SK-N-SH treated with all-trans-retinoic acid at 6 μM for 48 hours (cell line): ENCODE measurements around the gene ACSM3.
"Not testable (repeated sequence)": the region's sequence is repeated elsewhere in the genome, so short reads cannot be mapped to it uniquely, and the experiment has no call there.

Experiments used
- ATAC-seq: fragments of 200-7000 bp; cut with Tn5 transposase; 3 replicates; pipeline ENCODE4 v1.9.1; 2020; ENCODE audit warnings: mild to moderate bottlenecking, moderate library complexity
- ARNTL ChIP-seq: fragments of 450-650 bp; formaldehyde crosslinking; IDR thresholded peaks from 2 replicates; pipeline ENCODE4 v1.5.0; 2020; ENCODE audit warnings: low read depth, mild to moderate bottlenecking, moderate library complexity, borderline replicate concordance
- BACH2 ChIP-seq: fragments of 250-450 bp; sonication (Bioruptor Pico); IDR thresholded peaks from 2 replicates; pipeline ENCODE4 v1.9.0; 2021; ENCODE audit warnings: mild to moderate bottlenecking, borderline replicate concordance
- CSDC2 ChIP-seq: fragments of 250-450 bp; sonication (Bioruptor Pico); IDR thresholded peaks from 2 replicates; pipeline ENCODE4 v1.5.0; 2020; ENCODE audit warnings: mild to moderate bottlenecking, moderate library complexity
- ESRRG ChIP-seq: fragments of 250-450 bp; sonication (Bioruptor Pico); IDR thresholded peaks from 2 replicates; pipeline ENCODE4 v1.6.1; 2021; ENCODE audit warnings: mild to moderate bottlenecking
- GLIS3 ChIP-seq: fragments of 250-450 bp; sonication (Bioruptor Pico); IDR thresholded peaks from 2 replicates; pipeline ENCODE4 v1.5.0; 2020; ENCODE audit warnings: mild to moderate bottlenecking, moderate library complexity
- ISL1 ChIP-seq: fragments of 250-450 bp; sonication (Bioruptor Pico); IDR thresholded peaks from 2 replicates; pipeline ENCODE4 v2.1.2; 2022; ENCODE audit warnings: mild to moderate bottlenecking, moderate library complexity
- OSR1 ChIP-seq: fragments of 250-450 bp; sonication (Bioruptor Pico); IDR thresholded peaks from 2 replicates; pipeline ENCODE4 v1.8.0; 2022; ENCODE audit warnings: moderate library complexity, mild to moderate bottlenecking, inconsistent platforms
- PPARA ChIP-seq: fragments of 250-450 bp; sonication (Bioruptor Pico); IDR thresholded peaks from 2 replicates; pipeline ENCODE4 v1.5.0; 2020; ENCODE audit warnings: mild to moderate bottlenecking, borderline replicate concordance
- RARB ChIP-seq: fragments of 250-450 bp; sonication (Bioruptor Pico); IDR thresholded peaks from 2 replicates; pipeline ENCODE4 v1.8.0; 2021; ENCODE audit warnings: mild to moderate bottlenecking, moderate library complexity
- TOX ChIP-seq: fragments of 250-450 bp; sonication (Bioruptor Pico); IDR thresholded peaks from 2 replicates; pipeline ENCODE4 v1.8.0; 2021; ENCODE audit warnings: mild to moderate bottlenecking, moderate library complexity, borderline replicate concordance
- ZC3H10 ChIP-seq: fragments of 250-450 bp; sonication (Bioruptor Pico); IDR thresholded peaks from 2 replicates; pipeline ENCODE4 v1.5.1; 2021; ENCODE audit warnings: mild to moderate bottlenecking, moderate library complexity
- ZFP30 ChIP-seq: fragments of 450-650 bp; formaldehyde crosslinking; IDR thresholded peaks from 2 replicates; pipeline ENCODE4 v1.5.0; 2022; ENCODE audit warnings: mild to moderate bottlenecking, moderate library complexity
- ZNF70 ChIP-seq: fragments of 450-650 bp; formaldehyde crosslinking; IDR thresholded peaks from 2 replicates; pipeline ENCODE4 v1.5.0; 2020; ENCODE audit warnings: mild to moderate bottlenecking, moderate library complexity
- ZNF8 ChIP-seq: fragments of 450-650 bp; formaldehyde crosslinking; IDR thresholded peaks from 2 replicates; pipeline ENCODE4 v1.5.0; 2020; ENCODE audit warnings: mild to moderate bottlenecking, moderate library complexity
- TF ChIP-seq, protein P1 (sequence below): fragments of 250-450 bp; sonication (Bioruptor Pico); IDR thresholded peaks from 2 replicates; pipeline ENCODE4 v1.8.0; 2020; ENCODE audit warnings: mild to moderate bottlenecking, moderate library complexity, borderline replicate concordance
- TF ChIP-seq, protein P2 (sequence below): fragments of 250-450 bp; sonication (Bioruptor Pico); IDR thresholded peaks from 2 replicates; pipeline ENCODE4 v1.5.0; 2020; ENCODE audit warnings: mild to moderate bottlenecking, moderate library complexity
- TF ChIP-seq, protein P3 (sequence below): fragments of 250-450 bp; sonication (Bioruptor Pico); IDR thresholded peaks from 2 replicates; pipeline ENCODE4 v1.5.1; 2021; ENCODE audit warnings: mild to moderate bottlenecking, moderate library complexity
- TF ChIP-seq, protein P4 (sequence below): fragments of 250-450 bp; sonication (Bioruptor Pico); IDR thresholded peaks from 2 replicates; pipeline ENCODE4 v1.8.0; 2021; ENCODE audit warnings: low read depth, mild to moderate bottlenecking, moderate library complexity, borderline replicate concordance
- TF ChIP-seq, protein P5 (sequence below): fragments of 250-450 bp; sonication (Bioruptor Pico); IDR thresholded peaks from 2 replicates; pipeline ENCODE4 v1.5.1; 2020; ENCODE audit warnings: low read depth, mild to moderate bottlenecking, moderate library complexity

Gene ACSM3

DNA sequence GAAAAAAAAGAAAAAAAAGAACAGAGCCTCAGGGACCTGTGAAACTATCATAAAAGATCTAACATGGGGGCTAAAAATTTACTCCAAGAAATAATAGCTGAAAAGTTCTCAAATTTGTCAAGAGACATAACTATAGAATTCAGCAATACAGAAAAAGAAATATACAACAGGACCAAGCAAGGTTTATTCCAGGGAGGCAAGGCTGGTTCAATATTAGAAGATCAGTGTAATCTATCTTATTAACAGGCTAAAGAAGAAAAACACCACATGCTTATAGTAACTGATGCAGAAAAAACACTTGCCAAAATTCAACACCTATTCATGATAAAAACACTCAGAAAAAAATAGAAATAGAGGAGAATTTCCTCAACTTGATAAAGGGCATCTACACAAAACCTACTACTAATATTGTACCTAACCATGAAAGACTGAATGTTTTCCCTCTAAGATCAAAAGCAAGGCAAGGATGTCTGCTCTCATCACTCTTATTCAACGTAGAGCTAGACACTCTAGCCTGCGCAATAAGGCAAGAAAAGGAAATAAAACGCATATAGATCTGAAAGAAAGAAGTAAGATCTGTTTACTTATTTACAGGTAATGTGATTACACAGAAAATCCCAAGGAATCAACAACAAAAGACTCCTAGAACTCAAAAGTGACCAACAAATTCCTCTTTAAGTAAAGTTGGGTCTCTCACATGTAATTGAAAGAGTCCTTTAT is 1.2 kb upstream of the ACSM3 start:
- no peak for ATAC-seq
- TF ChIP-seq ZC3H10 (no peak), ZNF8 (CRISPR knock-in tag) (no peak)
- TF ChIP-seq, all 23 proteins: peak for 0

DNA sequence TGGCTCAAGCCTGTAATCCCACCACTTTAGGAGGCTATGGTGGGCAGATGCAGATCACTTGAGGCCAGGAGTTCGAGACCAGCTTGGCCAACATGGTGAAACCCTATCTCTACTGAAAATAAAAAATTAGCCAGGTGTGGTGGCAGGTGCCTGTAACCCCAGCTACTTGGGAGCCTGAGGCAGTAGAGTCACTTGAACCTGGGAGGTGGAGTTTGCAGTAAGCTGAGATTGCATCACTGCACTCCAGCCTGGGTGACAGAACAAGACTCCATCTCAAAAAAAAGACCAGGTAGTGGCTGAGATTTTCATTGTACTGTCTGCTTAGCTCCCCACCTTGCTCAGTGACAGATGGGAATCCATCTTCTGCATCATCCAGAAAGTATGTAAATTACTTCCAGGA is 634 bp downstream of the ACSM3 start:
- not testable (repeated sequence) for ATAC-seq

DNA sequence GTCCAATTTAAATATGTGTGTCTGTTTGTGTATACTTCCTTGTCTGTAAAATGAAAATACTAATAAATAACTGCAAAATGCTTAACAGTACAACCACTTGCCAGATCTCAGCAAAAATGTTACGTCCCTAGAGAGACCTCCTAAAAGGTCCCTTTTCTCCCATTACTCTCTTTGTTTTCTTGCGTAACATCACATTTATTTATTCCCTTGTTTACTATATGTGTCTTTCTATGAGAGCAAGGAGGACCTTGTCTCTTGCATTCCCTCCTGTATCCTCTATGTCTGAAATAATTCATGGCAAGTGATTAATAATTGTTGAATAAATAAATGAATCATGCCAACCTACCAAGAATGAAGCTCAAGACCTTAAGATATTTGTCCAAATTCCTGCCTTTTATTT is 1.9 kb downstream of the ACSM3 start:
- TF ChIP-seq BACH2 (no peak), OSR1 (CRISPR knock-in tag) (no peak)
- TF ChIP-seq, protein P1, sequence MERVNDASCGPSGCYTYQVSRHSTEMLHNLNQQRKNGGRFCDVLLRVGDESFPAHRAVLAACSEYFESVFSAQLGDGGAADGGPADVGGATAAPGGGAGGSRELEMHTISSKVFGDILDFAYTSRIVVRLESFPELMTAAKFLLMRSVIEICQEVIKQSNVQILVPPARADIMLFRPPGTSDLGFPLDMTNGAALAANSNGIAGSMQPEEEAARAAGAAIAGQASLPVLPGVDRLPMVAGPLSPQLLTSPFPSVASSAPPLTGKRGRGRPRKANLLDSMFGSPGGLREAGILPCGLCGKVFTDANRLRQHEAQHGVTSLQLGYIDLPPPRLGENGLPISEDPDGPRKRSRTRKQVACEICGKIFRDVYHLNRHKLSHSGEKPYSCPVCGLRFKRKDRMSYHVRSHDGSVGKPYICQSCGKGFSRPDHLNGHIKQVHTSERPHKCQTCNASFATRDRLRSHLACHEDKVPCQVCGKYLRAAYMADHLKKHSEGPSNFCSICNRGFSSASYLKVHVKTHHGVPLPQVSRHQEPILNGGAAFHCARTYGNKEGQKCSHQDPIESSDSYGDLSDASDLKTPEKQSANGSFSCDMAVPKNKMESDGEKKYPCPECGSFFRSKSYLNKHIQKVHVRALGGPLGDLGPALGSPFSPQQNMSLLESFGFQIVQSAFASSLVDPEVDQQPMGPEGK (CRISPR knock-in tag): no peak
- TF ChIP-seq, protein P2, sequence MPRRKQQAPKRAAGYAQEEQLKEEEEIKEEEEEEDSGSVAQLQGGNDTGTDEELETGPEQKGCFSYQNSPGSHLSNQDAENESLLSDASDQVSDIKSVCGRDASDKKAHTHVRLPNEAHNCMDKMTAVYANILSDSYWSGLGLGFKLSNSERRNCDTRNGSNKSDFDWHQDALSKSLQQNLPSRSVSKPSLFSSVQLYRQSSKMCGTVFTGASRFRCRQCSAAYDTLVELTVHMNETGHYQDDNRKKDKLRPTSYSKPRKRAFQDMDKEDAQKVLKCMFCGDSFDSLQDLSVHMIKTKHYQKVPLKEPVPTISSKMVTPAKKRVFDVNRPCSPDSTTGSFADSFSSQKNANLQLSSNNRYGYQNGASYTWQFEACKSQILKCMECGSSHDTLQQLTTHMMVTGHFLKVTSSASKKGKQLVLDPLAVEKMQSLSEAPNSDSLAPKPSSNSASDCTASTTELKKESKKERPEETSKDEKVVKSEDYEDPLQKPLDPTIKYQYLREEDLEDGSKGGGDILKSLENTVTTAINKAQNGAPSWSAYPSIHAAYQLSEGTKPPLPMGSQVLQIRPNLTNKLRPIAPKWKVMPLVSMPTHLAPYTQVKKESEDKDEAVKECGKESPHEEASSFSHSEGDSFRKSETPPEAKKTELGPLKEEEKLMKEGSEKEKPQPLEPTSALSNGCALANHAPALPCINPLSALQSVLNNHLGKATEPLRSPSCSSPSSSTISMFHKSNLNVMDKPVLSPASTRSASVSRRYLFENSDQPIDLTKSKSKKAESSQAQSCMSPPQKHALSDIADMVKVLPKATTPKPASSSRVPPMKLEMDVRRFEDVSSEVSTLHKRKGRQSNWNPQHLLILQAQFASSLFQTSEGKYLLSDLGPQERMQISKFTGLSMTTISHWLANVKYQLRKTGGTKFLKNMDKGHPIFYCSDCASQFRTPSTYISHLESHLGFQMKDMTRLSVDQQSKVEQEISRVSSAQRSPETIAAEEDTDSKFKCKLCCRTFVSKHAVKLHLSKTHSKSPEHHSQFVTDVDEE (CRISPR knock-in tag): no peak
- no peak for ATAC-seq

DNA sequence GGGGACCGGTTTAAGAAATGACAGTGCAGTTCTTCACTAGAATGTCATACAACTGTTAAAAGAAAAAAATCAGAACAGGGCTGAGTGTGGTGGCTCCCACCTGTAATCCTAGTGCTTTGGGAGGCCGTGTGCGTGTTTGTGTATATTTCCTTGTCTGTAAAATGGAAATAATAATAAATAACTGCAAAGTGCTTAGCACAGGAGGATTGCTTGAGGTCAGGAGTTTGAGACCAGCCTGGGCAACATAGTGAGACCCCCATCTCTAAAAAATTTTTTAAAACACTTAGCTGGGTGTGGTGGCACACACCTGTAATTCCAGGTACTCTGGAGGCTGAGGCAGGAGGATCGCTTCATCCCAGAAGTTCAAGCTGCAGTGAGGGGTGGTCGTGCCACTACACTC is 2.5 kb downstream of the ACSM3 start:
- TF ChIP-seq ISL1 (no peak), ZNF8 (CRISPR knock-in tag) (no peak), OSR1 (CRISPR knock-in tag) (no peak), TOX (no peak), ZC3H10 (no peak), ESRRG (CRISPR knock-in tag) (no peak), PPARA (CRISPR knock-in tag) (no peak), CSDC2 (no peak), RARB (CRISPR knock-in tag) (no peak), ZNF70 (no peak), BACH2 (no peak), ZFP30 (CRISPR knock-in tag) (no peak), GLIS3 (CRISPR knock-in tag) (no peak), ARNTL (no peak)
- TF ChIP-seq, protein P3, sequence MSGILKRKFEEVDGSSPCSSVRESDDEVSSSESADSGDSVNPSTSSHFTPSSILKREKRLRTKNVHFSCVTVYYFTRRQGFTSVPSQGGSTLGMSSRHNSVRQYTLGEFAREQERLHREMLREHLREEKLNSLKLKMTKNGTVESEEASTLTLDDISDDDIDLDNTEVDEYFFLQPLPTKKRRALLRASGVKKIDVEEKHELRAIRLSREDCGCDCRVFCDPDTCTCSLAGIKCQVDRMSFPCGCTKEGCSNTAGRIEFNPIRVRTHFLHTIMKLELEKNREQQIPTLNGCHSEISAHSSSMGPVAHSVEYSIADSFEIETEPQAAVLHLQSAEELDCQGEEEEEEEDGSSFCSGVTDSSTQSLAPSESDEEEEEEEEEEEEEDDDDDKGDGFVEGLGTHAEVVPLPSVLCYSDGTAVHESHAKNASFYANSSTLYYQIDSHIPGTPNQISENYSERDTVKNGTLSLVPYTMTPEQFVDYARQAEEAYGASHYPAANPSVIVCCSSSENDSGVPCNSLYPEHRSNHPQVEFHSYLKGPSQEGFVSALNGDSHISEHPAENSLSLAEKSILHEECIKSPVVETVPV (CRISPR knock-in tag): no peak
- TF ChIP-seq, protein P1 (CRISPR knock-in tag): no peak
- TF ChIP-seq, protein P4, sequence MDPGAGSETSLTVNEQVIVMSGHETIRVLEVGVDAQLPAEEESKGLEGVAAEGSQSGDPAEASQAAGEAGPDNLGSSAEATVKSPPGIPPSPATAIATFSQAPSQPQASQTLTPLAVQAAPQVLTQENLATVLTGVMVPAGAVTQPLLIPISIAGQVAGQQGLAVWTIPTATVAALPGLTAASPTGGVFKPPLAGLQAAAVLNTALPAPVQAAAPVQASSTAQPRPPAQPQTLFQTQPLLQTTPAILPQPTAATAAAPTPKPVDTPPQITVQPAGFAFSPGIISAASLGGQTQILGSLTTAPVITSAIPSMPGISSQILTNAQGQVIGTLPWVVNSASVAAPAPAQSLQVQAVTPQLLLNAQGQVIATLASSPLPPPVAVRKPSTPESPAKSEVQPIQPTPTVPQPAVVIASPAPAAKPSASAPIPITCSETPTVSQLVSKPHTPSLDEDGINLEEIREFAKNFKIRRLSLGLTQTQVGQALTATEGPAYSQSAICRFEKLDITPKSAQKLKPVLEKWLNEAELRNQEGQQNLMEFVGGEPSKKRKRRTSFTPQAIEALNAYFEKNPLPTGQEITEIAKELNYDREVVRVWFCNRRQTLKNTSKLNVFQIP (CRISPR knock-in tag): no peak
- TF ChIP-seq, protein P5, sequence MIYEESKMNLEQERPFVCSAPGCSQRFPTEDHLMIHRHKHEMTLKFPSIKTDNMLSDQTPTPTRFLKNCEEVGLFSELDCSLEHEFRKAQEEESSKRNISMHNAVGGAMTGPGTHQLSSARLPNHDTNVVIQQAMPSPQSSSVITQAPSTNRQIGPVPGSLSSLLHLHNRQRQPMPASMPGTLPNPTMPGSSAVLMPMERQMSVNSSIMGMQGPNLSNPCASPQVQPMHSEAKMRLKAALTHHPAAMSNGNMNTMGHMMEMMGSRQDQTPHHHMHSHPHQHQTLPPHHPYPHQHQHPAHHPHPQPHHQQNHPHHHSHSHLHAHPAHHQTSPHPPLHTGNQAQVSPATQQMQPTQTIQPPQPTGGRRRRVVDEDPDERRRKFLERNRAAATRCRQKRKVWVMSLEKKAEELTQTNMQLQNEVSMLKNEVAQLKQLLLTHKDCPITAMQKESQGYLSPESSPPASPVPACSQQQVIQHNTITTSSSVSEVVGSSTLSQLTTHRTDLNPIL (CRISPR knock-in tag): no peak
- TF ChIP-seq, protein P2 (CRISPR knock-in tag): no peak
- TF ChIP-seq, all 23 proteins: peak for 0
- ATAC-seq: no peak
